ENCODE measurements around the gene NLGN1.

The NLGN1 gene

GRCh38 chr3:174020156-174020555, 622.6 kb downstream of the NLGN1 start:
- no peak for DNase-seq

DNA sequence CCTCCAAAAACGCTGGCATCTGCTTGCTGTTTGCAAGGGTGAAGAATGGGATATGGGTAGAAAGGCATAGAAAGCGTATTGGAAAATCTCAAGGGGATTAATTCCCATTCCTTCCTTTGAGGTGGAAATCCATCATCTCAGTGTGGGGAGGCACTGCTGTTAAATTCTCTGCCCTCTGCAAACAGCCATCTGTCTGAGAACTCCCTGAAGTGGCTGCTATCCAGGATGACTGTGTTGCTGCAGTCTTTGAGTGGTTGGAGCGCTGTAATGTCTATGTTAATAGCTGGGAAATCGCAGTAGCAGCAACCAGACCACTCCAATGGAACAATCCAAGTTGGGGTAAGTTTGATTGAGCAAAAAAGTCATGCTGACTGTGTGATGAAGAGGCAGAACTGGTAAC, 625.9 kb downstream of the NLGN1 start:
- DNase-seq, result no peak

DNA sequence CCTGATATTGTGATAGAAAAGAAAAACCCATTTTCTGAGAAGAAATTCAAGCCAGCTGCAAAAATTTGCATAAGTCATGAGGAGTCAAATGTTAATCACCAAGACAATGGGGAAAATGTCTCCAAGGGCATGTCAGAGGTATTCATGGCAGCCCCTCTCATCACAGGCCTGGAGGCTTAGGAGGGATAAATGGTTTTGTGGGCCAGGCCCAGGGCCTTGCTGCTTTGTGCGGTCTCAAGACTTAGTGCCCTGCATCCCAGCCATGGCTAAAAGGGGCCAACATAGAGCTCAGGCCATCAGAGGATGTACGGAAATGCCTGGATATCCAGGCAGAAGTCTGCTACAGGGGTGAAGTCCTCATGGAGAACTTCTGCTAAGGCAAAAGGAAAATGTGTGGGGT, 631.1 kb downstream of the NLGN1 start:
- no peak for DNase-seq

- no peak for DNase-seq
These were observed 637.9 kb downstream of the NLGN1 start for GRCh38 chr3:174035328-174035886.

- no peak for DNase-seq
These were observed 648.8 kb downstream of the NLGN1 start for GRCh38 chr3:174046311-174046710.

DNA sequence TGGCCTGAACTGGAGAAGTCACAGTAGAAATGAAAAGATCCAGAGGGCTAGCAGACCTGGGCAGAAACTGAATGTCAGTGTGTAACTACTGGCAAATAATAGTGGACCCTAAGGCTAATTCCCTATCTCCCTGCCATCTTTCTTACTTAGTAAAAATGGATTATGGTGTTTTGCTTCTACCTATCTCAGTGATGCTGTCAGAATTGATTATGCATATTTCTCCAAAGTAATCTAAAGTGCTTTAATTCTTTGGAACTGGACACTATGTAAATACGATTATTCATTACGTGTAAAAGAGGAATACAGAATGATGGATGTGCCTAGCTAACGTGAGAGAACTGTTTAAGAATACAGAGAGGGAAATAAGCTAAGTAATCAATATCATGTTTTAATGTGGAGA, 651.9 kb downstream of the NLGN1 start:
- DNase-seq, result no peak

DNA sequence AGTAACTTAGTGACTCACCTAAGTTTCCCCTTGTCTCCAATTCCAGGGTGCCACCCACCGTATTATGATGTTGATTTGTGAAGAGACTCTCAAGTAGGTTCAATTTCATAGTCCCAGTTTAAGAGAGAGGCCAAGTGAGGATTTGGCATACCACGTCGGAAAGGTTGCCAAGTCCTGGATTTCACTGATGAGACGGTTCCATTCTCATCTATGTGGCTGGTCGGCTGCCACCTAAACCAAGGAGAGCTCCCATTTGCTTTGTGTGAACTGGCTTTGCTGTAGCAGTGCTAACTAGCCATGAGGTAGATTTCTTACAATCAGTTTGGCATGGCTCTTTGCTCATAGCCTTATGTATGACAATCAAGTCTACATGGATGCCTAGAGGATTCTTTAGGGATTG, 653.6 kb downstream of the NLGN1 start:
- DNase-seq, result no peak

DNA sequence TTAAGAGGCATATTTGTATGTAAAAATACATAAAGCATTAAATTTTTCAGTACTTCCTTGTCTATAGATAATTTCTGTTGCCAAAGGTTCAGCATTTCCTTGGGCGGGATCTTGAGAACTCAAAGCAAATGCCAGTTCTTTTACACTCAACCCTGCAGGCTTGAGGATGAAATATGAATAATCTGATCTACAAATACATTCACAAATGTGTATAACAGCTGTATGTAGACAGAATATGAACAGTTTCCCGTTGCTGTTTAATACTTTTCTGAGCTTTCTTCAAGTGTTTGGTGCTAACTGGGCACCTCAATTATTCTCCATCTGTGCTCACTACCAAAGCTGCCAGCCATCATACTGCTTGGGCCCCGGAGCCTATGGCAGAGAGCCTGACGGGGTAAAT, 661.3 kb downstream of the NLGN1 start:
- no peak for DNase-seq

DNA sequence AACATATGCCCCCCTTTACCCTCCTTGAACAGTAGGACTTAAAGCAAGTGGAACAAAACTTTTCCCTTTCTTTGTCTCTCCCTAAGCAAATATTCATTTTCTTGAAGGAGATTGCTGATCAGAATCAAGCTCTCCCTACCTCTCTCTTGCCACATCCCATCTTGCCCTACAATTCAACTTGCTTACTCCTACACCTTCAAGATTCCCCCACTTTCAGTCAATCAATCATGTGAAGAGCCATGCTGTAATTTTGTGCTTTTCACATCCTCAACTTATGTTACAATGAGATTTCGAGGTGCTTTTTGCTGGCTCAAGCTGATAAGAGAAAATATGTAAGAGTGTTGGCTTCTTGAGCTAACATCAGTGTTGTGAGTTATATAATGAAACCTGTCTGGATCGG, 662.9 kb downstream of the NLGN1 start:
- no peak for DNase-seq

DNA sequence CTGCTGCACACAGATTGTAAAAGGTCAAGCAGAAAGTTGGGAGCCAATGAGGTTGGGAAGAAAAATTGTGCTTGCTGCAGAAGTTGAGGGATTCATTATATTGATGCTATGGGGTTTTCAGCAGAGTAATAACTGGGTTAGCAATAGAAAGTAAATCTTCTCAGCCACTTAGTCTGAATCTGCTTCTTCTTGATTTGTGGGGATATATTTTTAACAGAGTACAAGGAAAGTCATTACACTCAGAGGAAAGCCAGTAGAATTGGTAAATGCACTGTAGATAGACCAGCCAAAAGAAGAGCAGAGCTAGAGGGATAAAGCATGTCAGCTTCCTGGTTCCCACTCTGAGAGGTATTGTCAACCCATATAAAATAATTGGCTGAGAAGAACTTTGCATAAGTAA, 663.6 kb downstream of the NLGN1 start:
- DNase-seq, result no peak

DNA sequence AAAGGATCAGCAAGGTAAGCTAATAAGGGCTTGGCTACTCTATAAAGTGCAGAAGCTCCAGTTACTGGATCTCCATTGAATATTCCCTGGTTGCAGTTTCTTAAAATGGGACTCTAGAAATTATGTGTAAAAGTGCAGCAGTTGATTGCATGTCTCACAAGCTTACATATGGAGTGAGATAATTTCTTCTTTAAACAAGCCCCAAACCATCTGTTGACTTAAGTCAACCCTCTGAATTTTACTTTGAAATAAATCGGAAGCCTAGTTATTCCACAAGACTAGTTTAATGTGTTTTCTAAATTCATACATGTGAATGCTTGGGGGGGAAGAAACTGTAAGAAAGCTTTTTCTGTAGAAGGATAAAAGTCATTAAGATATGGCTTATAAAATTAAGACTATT, 664.2 kb downstream of the NLGN1 start:
- no peak for DNase-seq

- no peak for DNase-seq
These were observed 665.4 kb downstream of the NLGN1 start for GRCh38 chr3:174062923-174063322.

DNA sequence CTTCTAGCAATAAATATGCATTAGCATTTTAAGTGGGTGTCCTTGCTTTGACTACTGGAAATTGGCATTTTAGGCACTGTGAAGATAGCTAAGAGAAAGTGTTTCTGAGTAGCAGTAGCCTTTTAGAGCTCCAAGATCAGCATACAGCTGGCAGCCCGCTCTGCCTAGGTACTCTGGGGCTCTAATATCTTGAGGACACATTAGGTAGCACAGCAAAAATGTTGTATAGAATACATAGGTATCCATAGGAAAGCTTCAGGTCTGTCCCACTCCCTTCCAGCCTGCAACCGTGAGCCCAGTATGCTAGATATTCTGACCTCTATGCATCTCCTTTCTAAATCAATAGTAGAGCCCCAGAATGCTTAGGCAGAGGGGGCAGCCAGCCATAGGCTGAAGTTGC, 670.5 kb downstream of the NLGN1 start:
- no peak for DNase-seq

DNA sequence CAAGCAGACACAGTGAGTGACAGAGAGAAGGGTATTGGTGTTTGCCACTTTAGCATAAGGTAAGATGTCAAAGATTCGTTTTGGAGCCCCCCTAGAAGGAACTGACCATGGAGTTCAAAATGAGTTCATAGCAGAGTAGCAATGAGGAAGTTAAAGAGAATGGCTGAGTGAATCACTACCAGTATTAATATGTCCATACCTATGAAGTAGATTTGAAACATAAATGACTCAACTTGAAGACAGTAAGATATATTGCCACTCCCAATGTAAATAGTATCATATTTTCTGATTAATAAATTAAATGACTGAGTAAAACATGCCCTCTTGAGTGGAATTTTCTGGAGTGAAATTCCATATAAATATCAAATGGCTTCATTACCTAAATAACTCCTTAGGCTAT, 675.1 kb downstream of the NLGN1 start:
- no peak for DNase-seq

GRCh38 chr3:174083706-174084105, 686.2 kb downstream of the NLGN1 start:
- DNase-seq, result no peak

DNA sequence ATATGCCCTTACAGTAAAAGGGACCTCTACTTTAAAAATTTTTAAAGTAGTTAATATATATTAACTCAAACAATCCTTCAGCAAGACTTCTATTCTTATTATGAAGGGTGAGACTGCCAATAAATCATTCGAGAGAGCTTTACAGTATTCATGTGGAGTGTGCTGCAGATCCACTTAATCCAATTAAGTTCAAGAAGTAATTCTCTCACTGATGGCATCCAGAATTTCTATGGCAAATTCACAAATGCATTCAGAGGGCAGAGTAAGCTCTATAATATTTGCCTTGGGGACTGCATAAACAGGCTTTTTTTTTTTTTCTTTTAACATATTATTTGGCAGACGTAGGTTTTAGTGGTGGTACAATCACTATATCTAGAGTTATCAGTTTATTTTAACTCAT, 692.0 kb downstream of the NLGN1 start:
- no peak for DNase-seq

- DNase-seq, result no peak
These were observed 697.1 kb downstream of the NLGN1 start for GRCh38 chr3:174094669-174095068.

GRCh38 chr3:174097686-174098085, 700.1 kb downstream of the NLGN1 start:
- DNase-seq, result no peak

GRCh38 chr3:174098746-174099145, 701.2 kb downstream of the NLGN1 start:
- DNase-seq, result no peak

- no peak for DNase-seq
These were observed 702.2 kb downstream of the NLGN1 start for GRCh38 chr3:174099724-174100123.

DNA sequence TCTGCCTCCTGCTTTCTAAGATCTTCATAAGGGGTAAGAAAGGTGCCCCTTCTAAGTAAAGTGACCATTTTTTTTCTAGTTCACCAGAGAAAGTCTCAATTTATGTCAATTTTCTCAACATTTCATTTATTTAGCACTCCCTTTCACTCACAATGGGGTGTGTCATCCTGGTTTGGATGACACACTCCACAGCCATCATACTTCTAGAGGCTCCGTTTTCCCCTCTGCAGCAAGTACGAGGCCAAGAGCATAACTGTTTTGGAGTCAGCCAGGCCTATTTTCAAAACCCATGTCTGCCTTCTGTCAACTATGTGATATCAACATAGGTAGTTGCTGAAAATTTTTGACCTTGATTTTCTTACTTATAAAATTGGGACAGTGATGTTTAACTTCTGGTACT, 703.2 kb downstream of the NLGN1 start:
- DNase-seq, result no peak

GRCh38 chr3:174101244-174101643, 703.7 kb downstream of the NLGN1 start:
- no peak for DNase-seq

DNA sequence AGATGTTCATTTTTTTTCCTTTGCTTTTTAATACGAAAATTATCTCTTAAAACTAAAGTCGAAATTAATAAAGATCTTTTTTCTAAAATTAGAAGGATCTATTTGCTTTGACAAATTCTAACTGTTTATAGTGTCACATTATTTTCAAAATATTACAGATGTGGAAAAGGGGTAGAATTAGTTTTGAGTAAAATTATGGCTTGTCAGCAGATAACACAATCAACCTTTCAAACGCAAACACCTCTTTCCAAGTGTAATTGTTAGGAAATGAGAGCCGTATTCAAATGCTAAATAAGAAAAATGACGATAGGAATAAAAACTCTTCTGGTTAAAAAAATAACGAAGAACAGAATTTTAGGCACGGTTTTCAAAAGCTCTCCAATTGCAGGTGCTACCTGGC, 704.7 kb downstream of the NLGN1 start:
- DNase-seq, result no peak

GRCh38 chr3:174102866-174103265, 705.3 kb downstream of the NLGN1 start:
- no peak for DNase-seq

GRCh38 chr3:174110761-174111160, 713.2 kb downstream of the NLGN1 start:
- no peak for DNase-seq

GRCh38 chr3:174111776-174112175, 714.2 kb downstream of the NLGN1 start:
- DNase-seq, result no peak
